Fibroblast of skin of back (primary cell): Measurements from ENCODE around the gene ASB17. TPM values are rescaled to one million over a fixed set of nuclear protein-coding genes. Genes with fewer than 3 reads are reported as not detected.
"Not testable (repeated sequence)": the region's sequence is repeated elsewhere in the genome, so short reads cannot be mapped to it uniquely, and the experiment has no call there.

Source experiments
- DNase-seq: peaks from one replicate; pipeline ENCODE4 v3.0.0-alpha.2; 2013
- polyA plus RNA-seq, 2 experiments: library from polyadenylated mRNA; unstranded; fragments of 120-200 nt; gene quantifications; one replicate each; pipeline ENCODE4 v1.2.1, GENCODE V29; 2013; ENCODE audit not compliant: insufficient read length in 2 of 2

Gene ASB17, protein sequence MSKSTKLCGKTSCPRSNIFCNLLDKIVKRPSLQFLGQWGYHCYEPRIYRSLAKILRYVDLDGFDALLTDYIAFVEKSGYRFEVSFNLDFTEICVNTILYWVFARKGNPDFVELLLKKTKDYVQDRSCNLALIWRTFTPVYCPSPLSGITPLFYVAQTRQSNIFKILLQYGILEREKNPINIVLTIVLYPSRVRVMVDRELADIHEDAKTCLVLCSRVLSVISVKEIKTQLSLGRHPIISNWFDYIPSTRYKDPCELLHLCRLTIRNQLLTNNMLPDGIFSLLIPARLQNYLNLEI
- not detected for polyA plus RNA-seq (2013, experiment 1 of 2; ENCODE audit: insufficient read length)
- not detected for polyA plus RNA-seq (2013, experiment 2 of 2; ENCODE audit: insufficient read length)

DNA sequence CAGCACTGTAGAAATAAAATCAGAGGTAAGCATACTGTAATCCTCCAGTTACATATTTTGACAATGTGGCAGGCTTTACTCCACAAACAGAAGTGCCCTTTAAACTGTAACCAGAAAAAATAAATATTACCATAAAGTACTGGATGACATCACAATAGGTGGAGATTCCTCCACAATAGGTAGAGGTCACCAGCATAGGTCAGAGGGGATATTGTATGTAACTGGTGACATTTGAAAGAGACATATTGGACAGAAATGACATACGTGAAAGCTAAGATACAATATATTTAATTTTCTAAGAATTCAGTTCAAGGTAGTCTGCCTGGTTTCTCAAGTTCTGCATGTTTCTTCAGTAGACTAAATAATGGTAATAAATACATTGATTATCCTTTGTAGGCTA, at the start of gene ASB17:
Gene ASB17 (minus strand): TSS at position 101 of the 400 bp plus-strand sequence. CDS start 113 bp downstream, outside the sequence.
- DNase-seq: no peak

- DNase-seq: no peak
Observed at GRCh38 chr1:75980972-75981897, 49.0 kb upstream of the ASB17 start.

- peak; percentile 33 for DNase-seq
Observed at GRCh38 chr1:75970631-75971030, 38.4 kb upstream of the ASB17 start.

DNA sequence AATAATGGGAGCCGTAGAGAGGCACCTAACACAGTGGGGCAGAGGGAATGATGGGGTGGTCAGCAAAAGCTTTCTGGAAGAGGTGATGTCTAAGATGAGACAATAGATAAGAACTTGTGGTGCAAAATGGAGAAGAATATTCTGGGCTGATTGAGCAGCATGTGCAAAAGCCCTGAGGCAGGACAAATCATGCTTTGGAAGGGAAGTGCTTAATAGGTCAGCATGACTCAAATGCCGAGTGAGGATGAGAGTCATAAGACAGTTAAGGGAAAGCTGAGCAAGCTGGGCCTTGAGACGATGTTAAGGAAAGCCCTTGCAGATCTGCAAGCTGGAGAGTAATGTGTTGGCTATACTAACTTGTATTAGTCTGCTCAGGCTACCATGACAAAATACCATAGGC, 37.3 kb upstream of the ASB17 start:
- peak; percentile 34 for DNase-seq

DNA sequence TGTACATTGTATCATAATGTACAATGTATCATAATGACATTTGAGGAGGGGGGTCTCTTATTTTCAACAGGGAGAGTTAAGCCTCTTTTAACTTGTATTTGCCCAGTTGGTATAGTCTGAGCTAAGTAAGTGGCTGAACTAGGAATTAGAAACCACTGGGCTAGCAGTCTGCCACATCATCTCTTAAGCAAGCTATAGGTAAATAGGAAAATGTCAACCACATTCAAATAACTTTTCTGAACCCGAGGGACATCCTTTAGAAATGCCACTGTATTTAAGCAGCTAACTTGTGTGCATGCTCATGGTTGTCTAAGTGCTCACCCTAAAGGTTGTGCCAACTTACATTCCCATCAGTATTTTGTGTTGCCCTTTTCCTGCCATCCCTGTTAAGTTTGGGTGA, 35.5 kb upstream of the ASB17 start:
- DNase-seq: no peak

GRCh38 chr1:75964760-75965408, 32.7 kb upstream of the ASB17 start:
- no peak for DNase-seq

- DNase-seq: peak; percentile 3
Observed at GRCh38 chr1:75964110-75964759, 32.0 kb upstream of the ASB17 start.

GRCh38 chr1:75954586-75954985, 22.4 kb upstream of the ASB17 start:
- no peak for DNase-seq

GRCh38 chr1:75953461-75953860, 21.3 kb upstream of the ASB17 start:
- DNase-seq: no peak

GRCh38 chr1:75952016-75952415, 19.8 kb upstream of the ASB17 start:
- no peak for DNase-seq

DNA sequence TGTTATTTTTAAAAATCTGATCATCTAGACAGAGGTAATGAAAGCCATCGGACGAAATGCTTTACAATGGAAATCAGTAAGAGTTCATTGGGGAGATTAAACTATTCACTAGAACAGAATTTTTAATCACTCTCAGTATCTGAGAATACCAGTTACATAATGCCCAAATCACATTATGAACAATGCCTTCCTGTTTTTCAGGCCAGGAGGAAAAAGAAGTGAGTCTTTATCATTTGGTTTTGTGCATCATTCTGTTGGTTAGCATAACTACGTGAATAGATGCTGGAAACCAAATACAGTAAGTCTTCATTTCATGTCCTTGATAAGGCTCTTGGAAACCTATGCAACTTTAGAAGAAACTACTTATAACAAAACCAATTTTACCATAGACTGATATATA, 18.0 kb upstream of the ASB17 start:
- no peak for DNase-seq

- DNase-seq: not testable (repeated sequence)
Observed at GRCh38 chr1:75943037-75943436, 10.8 kb upstream of the ASB17 start.

GRCh38 chr1:75937034-75937433, 4.8 kb upstream of the ASB17 start:
- peak; percentile 44 for DNase-seq

DNA sequence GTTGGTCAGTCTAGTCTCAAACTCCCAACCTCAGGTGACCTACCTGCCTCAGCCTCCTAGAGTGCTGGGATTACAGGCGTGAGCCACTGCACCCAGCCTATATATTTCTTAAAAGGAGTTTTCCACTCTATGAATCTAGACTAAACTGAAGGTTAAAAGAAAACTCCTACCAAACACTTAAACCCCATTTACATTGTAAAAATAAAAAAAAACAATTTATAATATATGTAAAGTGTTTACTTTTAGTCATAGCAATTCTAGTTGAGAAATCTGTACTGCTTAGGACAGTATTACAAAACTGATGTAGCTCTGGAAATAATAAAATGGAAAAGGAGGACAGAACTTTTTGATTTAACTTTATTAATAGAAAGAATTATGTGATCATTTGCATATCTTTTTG, 9.5 kb downstream of the ASB17 start:
- DNase-seq: no peak

GRCh38 chr1:75916834-75917233, 15.4 kb downstream of the ASB17 start:
- DNase-seq: no peak

DNA sequence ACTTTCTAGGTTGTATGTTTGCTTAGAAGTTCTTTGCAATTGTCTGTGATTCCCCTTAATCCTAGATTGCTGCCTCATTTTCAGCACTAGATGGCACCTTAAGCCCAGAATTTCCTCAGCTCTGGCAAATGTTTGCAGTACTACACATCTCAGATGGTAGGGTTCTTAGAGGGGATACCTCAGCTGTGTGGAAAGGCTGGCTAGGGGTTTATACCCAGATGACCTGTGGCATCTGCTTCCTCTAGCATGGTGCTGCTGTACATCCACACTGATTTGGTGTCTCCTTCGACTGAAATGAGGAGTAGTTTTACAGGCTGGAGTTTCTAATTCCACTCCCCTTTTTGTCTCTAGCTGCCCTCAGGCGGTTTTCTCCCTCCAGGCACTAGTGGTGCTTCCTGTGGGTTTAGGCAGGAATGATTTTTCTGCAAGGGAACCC, 23.5 kb downstream of the ASB17 start:
- DNase-seq: peak; percentile 40

- DNase-seq: no peak
Observed at GRCh38 chr1:75901371-75901770, 30.8 kb downstream of the ASB17 start.

DNA sequence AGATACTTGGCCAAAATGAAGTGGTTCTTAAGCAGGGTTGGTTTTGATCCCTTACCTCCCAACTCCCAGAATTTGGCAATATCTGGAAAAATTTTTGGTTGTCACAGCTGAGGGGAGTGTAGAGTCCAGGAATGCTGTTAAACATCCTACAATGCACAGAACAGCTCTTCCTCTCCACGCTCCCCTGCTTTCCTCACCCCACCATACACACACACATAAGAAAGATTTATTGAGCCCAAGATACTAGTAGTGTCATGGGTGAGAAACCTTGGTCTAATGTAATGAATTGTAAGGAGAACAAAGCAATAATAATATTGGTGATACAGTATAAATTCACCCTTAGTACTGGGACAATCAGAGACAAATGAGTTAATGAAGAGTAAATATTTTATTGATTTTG, 47.8 kb downstream of the ASB17 start:
- DNase-seq: no peak

DNA sequence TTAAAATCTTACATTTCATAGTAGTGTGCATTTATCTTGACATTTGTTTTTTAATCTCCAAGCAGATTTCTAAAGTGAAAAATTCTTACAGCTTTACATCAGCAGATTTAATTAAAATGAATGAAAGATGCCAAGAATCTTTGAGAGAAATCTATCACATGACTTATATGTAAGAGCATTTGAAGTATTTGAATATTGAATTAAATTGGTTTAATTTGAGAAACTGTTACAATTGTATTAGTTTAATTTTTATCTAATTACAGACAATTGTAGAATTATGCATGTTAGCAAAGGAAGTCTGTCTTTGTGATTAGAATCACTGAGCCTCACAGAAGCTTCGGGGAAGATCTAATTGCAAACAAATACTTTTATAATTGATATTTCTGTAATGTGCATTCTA, 52.2 kb downstream of the ASB17 start:
- no peak for DNase-seq

- DNase-seq: no peak
Observed at GRCh38 chr1:75870951-75871350, 61.3 kb downstream of the ASB17 start.
